HepG2 (cell line): Measurements from ENCODE around the gene LILRB4. TPM values are rescaled to one million over a fixed set of nuclear protein-coding genes. Genes with fewer than 3 reads are reported as not detected.

Experiments used
- MTA1 ChIP-seq: sonication (generic); formaldehyde crosslinking; IDR thresholded peaks from 2 replicates; pipeline ENCODE4 v1.4.0; 2020; ENCODE audit warnings: missing genetic modification reagents, mild to moderate bottlenecking, borderline replicate concordance
- ZNF253 ChIP-seq: sonication (generic); formaldehyde crosslinking; IDR thresholded peaks from 2 replicates; pipeline ENCODE4 v1.8.0; 2022; ENCODE audit warnings: mild to moderate bottlenecking, missing genetic modification reagents, borderline replicate concordance
- polyA plus RNA-seq, 8 experiments: library from polyadenylated mRNA; depleted of rRNA in 3 of 8; stranded (reverse) in 7 of 8; unstranded in 1 of 8; fragments of >200 nt; fragmentation: Illumina TruSeq in 4 of 8; extraction: Trizol in 4 of 8; gene quantifications; 2 replicates each; pipeline versions ENCODE4 v1.2.1 to v1.2.3, GENCODE V29; 2011 to 2016; ENCODE audit warnings: low read depth in 4 of 8, missing spikeins in 1 of 8, mixed read lengths in 1 of 8; ENCODE audit not compliant: insufficient read depth in 1 of 8
- total RNA-seq, 5 experiments: library from RNA; depleted of rRNA; stranded (reverse); fragments of >200 nt; fragmentation: Illumina TruSeq; extraction: Trizol; gene quantifications; 2 replicates each; pipeline ENCODE4 v1.2.3, GENCODE V29; 2016; ENCODE audit warnings: low read depth in 1 of 5
- TF ChIP-seq, protein P1 (sequence below): IDR thresholded peaks from 2 replicates; pipeline ENCODE4 v1.6.1; 2016; ENCODE audit warnings: low read depth, missing genetic modification reagents, missing compliant biosample characterization
- TF ChIP-seq, protein P2 (sequence below): IDR thresholded peaks from 2 replicates; pipeline ENCODE4 v1.6.1; 2016
- TF ChIP-seq, protein P3 (sequence below): sonication (generic); formaldehyde crosslinking; IDR thresholded peaks from 2 replicates; pipeline ENCODE4 v1.5.1; 2020; ENCODE audit warnings: mild to moderate bottlenecking, missing genetic modification reagents, borderline replicate concordance

Gene LILRB4
- total and polyA plus RNA-seq, 2 of the 13 experiments (the other 11 are each of a cell fraction or from before 2014, with no cell fraction given): not detected

DNA sequence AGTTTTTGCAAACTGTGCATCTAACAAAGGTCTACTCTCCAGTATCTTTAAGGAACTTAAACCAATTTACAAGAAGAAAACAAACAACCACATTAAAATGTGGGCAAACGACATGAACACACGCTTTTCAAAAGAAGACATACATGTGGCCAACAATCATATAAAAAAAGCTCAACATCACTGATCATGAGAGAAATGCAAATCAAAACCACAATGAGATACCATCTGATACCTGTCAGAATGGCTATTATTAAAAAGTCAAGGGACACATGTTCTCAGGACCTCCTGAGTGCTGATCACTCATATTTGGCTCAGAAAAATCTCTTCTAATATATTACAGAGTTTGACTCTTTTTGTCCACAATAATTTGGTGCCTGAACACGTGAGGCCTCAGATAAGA is 46.7 kb upstream of the LILRB4 start (continued):
- TF ChIP-seq, protein P1, sequence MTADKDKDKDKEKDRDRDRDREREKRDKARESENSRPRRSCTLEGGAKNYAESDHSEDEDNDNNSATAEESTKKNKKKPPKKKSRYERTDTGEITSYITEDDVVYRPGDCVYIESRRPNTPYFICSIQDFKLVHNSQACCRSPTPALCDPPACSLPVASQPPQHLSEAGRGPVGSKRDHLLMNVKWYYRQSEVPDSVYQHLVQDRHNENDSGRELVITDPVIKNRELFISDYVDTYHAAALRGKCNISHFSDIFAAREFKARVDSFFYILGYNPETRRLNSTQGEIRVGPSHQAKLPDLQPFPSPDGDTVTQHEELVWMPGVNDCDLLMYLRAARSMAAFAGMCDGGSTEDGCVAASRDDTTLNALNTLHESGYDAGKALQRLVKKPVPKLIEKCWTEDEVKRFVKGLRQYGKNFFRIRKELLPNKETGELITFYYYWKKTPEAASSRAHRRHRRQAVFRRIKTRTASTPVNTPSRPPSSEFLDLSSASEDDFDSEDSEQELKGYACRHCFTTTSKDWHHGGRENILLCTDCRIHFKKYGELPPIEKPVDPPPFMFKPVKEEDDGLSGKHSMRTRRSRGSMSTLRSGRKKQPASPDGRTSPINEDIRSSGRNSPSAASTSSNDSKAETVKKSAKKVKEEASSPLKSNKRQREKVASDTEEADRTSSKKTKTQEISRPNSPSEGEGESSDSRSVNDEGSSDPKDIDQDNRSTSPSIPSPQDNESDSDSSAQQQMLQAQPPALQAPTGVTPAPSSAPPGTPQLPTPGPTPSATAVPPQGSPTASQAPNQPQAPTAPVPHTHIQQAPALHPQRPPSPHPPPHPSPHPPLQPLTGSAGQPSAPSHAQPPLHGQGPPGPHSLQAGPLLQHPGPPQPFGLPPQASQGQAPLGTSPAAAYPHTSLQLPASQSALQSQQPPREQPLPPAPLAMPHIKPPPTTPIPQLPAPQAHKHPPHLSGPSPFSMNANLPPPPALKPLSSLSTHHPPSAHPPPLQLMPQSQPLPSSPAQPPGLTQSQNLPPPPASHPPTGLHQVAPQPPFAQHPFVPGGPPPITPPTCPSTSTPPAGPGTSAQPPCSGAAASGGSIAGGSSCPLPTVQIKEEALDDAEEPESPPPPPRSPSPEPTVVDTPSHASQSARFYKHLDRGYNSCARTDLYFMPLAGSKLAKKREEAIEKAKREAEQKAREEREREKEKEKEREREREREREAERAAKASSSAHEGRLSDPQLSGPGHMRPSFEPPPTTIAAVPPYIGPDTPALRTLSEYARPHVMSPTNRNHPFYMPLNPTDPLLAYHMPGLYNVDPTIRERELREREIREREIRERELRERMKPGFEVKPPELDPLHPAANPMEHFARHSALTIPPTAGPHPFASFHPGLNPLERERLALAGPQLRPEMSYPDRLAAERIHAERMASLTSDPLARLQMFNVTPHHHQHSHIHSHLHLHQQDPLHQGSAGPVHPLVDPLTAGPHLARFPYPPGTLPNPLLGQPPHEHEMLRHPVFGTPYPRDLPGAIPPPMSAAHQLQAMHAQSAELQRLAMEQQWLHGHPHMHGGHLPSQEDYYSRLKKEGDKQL (CRISPR knock-in tag): no peak
- TF ChIP-seq MTA1 (CRISPR knock-in tag) (no peak), ZNF253 (CRISPR knock-in tag) (no peak)
- TF ChIP-seq, protein P2, sequence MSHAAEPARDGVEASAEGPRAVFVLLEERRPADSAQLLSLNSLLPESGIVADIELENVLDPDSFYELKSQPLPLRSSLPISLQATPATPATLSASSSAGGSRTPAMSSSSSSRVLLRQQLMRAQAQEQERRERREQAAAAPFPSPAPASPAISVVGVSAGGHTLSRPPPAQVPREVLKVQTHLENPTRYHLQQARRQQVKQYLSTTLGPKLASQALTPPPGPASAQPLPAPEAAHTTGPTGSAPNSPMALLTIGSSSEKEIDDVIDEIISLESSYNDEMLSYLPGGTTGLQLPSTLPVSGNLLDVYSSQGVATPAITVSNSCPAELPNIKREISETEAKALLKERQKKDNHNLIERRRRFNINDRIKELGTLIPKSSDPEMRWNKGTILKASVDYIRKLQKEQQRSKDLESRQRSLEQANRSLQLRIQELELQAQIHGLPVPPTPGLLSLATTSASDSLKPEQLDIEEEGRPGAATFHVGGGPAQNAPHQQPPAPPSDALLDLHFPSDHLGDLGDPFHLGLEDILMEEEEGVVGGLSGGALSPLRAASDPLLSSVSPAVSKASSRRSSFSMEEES (CRISPR knock-in tag): no peak
- TF ChIP-seq, protein P3, sequence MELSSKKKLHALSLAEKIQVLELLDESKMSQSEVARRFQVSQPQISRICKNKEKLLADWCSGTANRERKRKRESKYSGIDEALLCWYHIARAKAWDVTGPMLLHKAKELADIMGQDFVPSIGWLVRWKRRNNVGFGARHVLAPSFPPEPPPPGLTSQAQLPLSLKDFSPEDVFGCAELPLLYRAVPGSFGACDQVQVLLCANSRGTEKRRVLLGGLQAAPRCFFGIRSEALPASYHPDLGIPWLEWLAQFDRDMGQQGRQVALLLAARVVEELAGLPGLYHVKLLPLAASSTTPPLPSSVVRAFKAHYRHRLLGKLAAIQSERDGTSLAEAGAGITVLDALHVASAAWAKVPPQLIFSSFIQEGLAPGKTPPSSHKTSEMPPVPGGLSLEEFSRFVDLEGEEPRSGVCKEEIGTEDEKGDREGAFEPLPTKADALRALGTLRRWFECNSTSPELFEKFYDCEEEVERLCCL: no peak
